ENCODE results near the gene CEP128.

CEP128 gene

DNA sequence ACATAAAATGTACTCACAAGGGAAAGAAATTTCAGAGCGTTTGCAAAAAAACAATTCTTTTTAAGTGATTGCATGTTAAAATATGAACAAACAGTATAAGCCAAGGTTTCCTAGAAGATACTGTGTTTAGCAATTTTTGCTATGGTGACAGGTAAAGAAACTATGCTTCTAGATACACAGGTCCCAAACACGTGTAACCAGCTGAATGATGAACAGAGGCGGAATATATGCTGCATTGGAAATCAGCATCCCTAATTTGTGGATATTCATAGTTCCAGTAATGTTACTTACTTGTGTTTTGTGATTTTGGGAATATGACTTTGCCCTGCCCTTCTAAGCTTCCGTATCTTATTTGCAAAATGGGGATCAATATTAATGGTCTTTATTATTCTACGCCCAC lies 403.9 kb downstream of the CEP128 start:
- no peak for DNase-seq

DNA sequence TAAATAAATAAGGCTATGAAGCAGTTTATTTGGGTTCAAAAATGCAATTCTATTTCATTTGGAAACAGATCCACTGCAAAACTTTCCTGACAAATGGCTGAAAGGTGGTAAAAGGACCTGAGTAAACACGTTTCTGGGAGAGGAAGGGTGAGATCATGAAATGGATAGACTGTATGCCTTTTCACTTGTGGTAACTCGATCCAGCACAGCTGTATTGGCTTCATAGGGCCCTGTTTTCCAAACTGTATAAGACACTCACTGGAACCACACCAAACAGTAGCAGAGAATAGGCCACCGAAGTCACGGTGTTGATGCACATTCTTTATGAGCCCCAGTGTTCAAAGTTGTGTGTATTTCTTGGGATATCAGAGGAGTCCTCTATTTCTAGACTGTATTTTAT lies 405.1 kb downstream of the CEP128 start:
- no peak for DNase-seq

DNA sequence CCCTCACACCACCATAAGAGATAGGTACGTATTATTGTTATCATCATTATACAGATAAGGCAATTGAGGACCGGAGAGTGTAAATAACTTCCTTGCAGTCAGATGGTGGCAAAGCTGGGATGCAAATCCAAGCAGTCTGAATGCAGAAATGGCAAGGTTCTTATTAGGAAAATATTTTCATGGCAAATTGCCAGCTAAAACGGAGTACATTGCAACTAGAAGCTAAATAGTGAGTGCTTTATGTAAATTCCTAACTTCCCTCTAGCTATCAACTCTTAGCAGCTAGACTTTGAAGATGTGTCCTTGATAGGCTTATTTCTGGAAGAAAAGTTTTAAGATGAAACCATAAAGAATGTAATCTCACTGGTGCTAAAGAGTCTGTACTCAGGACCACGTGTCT lies 406.4 kb downstream of the CEP128 start:
- DNase-seq = no peak

DNA sequence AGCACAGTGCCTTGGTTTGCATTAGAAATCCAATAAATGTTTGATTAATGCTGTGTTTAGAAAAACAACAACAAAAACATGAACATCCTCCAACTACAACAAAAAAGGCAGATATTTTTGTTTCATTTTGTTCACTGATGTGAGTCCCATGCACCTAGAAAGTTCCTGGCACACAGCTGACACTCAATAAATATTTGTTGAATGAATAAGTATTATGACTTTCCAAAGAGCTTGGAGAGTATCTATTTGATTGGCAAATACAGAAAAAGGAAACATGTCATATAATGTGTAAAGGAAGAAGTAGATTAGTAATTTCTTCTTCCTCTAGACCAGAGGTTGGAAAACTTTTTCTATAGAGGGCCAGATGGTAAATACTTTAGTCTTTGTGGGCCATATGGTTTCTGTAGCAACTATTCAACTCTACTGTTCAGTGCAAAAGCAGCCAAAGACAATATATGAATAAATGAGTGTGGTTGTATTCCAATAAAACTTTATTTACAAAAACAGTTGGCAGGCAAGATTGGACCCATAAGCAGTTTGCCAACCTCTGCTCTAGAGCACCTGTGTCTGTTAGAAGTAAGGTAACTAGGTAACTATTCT lies 417.9 kb downstream of the CEP128 start:
- DNase-seq = no peak

DNA sequence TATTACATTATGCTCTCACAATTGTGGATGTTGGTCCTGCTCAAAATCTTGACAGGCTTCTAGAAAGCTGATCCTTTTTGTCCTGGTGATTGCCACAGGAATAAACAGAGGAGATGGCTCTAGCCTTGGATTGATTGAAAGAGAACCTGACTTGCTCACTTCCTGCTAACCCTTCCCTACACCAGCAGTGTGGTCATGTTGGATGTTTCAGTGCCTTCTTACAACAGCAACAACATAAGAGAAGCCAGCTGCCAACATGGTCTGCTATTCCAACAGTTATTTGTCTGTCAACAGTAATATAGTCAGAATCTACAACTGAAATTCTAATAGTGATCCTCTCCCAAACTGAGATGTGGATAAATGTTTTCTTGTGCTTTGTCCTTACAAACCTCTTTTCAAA lies 418.6 kb downstream of the CEP128 start:
- no peak for DNase-seq

DNA sequence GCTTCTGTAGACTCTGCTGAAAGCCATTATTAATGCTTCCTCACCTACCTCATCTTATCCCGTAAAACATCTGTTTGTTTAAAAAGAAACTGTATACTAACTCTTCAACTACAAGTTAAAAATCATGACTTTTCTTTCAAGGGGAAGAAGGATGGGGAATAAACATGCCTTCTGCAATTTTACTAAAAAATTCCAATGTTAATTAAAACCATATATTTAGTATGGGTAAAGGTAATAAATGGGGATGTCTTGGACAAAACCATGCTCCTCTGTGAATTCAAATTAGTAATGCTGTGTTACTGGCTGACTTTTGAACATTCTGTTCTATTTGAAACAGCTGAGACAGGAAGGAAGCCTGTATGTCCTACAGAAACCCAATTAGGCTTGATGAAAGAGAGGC lies 419.1 kb downstream of the CEP128 start:
- no peak for DNase-seq

DNA sequence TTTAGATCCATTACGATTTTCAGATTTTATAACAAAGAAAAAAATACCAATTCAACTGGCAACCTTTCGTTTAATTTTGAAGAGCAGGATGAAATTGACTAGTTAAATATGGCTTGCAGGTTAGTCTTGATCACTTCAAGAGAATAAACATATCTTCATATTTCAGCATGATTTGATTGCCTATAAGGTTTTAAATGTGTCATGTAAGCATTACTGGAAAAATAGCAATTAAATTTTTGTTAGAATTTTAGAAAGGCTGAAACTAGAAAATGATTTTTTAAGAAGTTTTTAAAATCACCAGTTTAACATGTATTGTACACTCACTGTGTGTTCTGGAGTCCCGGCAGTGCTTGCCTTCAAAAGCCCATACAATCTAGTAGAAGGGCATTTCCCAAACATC lies 420.1 kb downstream of the CEP128 start:
- DNase-seq = no peak

DNA sequence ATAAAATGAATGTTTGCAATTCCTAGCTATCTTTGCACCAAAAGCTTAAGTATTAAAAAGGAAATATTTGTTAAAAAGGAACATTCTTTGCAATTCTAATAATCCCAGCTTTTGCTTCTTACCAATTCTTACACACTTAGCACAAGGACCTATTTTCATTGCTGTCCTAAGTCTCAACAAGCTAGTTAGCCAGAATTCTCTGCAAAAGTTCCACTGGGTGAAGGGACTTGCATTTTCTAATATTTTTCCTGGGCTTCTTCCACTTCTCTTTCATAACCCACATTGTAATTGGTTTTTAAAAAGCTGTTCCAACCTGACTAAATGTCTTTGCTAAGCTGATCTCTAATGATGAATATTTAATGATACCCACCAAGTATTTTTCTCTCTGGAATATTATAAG lies 422.5 kb downstream of the CEP128 start:
- DNase-seq = no peak

DNA sequence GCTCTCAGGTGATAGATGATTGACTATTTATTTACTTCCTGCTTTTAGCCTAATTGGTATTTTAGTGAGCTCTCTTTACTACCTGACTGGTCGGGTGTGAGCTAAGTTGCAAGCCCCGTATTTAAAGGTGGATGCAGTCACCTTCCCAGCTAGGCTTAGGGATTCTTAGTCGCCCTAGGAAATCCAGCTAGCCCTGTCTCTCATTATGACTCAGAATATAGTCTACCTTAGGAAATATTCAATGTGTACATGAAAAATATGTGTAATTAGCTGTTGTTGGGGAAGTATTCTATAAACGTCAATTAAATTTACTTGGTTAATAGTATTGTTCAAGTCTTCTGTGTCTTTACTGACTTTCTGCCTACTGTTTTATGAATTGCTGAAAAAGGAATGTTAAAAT lies 423.4 kb downstream of the CEP128 start:
- DNase-seq = no peak

DNA sequence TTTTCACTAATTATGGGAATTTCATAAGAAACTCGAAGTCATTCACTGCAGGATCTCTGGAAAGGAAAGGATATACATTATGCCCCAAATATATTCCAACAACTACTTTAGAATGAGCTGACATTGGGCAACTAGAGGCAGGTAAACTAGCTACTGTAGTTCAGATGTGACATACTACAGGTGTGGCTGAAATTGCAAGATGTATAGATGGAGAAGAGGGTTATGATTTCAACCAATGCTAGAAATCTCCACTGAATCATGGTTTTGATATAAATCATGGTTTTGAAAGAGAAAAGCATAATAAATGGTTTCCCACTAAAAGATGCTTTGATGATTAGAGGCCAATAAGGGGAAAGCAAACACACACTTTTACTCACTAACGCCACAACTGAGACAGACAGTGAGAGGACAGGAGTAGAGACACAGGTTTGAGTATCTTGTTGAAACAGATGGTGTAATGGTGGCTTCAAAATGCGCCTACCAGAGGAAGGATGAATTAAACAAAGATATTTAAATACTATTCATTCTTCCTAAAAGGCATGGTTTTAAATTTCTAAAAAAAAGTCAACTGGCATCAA lies 434.2 kb downstream of the CEP128 start:
- DNase-seq = no peak

DNA sequence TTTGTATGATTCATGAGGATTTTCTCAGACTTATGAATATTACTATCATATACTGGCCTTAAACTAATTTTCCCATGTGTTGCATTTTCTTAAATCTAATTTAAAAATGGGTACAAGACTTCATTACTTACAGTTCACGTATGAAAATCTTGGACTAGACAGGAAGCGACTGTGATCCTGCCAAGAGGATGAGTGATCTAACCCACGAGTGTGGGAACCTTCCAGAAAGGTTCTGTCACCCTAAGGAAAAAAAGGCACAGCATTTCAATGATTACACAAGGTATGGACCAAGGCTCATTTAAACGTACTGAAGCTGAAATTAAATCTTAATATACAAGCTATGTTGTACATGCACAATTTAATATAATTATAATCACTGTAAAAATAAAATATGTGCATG lies 436.8 kb downstream of the CEP128 start:
- DNase-seq = no peak

DNA sequence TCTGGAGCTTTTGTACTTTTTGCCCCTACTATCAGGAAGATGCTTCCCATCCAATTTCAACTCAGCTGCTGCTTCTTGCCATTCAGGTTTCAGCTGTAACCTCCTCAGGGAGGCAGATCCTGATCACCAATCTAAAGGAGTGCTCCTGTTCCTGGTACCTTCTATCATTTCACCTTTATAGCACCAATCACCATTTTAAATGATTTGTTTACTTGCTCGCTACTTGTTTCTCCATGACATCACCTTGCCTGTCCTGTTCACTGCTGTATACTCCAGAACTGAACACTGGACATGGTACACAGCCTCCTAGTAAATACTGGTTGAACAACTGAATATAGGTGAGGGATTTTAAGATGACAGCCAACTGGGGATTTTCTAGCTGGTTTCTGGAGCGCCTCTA lies 443.0 kb downstream of the CEP128 start:
- DNase-seq = no peak

DNA sequence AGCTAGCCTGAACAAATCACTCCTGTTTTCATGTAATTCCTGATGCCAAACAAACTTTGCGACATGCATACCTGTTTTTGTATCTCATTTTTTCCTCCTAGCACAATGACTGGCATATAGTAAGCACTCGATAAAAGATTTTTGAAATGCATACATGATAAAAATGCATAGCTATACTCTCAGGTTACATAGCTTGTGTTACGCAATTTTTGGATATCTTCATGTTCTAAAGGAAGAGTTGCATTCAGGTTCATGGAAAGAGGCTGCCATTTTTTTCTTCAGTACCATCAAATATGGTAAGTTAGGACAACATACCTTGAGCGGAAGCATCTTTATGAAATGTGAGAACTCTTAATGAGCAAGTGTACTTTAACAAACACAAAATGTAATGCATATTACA lies 445.4 kb downstream of the CEP128 start:
- DNase-seq = no peak

DNA sequence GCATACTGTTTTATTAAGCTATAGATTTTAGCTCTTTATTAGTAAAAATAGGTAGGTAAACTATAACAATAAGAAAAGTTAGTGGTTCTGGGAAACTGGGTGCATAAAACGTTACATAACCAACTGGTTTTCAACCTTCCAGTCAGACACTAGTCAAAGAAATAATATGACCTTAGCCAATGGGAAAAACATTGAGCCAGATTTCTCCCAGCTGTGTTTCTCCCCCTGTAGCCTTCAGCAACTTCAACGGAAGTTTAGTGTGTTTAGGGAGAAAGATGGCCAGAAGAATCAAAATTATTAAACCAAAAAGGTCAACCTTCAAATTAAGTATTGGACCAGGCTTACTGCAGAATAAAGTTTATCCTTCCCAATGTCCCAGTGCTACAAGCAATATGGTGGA lies 446.8 kb downstream of the CEP128 start:
- no peak for DNase-seq

DNA sequence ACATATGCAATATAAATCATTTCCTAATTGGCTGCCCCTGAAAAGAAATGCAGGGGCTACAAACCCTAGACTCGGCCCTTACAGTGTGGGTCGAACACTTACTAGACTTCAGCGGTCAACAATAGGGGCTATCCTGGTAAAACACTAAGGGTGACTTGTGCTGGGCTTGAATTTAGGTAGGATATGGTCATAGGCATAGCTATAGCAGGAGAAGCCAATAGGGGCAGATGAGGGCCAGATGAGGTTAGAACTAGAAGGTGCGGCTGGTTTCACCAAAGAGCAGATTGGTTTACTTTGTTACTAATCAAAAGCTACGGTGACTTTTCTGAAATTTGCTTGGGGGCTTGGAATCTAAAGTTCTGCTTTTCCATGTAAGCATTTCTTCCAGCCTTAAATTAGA lies 447.9 kb downstream of the CEP128 start:
- DNase-seq = no peak

DNA sequence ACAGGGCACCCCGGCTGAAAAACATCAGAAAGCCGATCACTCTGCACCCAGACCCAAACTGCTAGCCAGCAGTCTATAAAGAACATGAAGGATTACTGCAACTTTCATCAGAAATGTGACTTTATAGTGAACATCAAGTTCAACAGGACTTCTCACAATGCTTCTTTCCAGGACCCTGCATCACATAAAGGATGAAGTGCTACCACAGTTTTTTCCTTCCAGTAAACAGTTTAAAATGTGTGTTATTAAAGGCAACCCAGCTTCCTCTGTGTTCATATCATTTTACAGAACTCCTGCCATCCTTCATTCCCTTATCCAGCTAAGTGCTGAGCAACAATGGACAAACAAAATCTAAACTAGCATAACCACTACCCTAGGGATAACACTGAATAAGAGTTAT lies 449.9 kb downstream of the CEP128 start:
- no peak for DNase-seq

DNA sequence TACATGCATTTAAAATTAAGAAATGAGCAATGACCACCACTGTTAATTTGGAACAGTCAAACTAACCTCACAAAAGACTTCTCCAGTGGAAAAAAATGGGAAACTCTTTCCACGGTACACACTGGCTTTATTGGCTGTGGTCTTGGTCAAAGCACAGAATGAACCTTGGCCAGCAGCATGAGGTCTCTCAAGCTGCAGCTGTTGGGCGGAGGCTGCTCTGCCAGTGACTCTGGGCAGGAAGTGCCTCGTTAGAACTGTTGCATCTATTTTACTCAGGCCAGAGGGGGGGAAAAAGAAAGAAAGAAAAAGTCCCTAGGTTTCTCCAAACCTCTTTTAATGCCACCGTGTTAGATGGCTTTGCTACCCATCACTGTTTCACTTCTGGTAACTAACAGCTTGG lies 450.4 kb downstream of the CEP128 start:
- DNase-seq = peak; percentile 3

DNA sequence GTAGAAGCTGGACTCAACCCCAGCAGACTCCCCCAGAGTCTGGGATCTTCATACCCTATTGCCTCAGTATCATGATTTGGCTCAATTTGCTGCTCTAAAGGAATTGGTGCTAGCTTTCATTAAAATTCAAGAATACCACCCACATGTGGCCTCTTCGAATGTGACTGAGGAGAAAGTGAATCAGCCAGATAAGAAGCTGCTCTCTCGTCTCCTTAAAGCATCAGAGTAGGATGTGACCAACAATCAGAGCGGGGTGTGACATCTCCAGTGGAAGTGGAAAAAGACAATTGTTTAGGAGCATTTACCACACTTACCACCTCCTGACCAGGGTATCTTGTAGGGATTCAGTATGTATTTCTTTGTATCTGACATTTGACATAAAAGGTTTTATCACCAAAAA lies 452.0 kb downstream of the CEP128 start:
- no peak for DNase-seq

DNA sequence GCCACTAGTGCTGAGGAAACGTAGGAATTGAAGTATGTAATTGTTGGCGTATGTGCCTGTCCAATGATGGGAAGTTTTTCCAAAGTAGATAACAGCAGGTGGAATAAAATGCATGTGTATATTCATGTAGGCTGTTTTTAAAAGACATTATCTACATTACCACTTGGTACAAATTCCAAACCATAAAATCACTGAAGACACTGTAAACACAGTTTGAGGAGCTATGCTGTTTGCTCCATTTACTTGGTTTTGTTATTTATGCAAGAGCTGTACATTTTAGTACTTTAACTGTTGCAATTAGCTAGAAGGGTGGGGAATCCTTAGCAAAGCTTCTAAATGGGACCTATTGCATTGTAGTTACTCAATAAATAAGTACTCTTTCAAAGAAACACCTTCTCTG lies 455.8 kb downstream of the CEP128 start:
- no peak for DNase-seq

DNA sequence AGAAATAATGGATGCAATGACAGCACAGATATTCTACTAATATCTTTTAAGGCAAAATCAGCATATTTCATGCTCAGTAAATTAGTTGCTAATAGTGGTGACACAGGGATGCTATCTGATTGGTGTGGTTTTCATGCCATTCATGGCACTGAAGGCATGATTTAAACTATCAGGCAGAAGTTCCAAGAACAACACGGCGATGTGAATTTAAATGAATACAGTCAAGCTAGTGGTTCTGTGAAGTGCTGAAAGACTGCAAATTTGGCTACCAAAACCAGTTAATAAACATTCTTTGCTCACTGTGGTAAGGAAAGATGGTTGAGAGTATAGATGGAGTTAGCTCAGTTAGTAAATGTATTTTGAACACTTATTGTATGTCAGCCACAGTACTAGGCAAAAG lies 458.2 kb downstream of the CEP128 start:
- DNase-seq = no peak

DNA sequence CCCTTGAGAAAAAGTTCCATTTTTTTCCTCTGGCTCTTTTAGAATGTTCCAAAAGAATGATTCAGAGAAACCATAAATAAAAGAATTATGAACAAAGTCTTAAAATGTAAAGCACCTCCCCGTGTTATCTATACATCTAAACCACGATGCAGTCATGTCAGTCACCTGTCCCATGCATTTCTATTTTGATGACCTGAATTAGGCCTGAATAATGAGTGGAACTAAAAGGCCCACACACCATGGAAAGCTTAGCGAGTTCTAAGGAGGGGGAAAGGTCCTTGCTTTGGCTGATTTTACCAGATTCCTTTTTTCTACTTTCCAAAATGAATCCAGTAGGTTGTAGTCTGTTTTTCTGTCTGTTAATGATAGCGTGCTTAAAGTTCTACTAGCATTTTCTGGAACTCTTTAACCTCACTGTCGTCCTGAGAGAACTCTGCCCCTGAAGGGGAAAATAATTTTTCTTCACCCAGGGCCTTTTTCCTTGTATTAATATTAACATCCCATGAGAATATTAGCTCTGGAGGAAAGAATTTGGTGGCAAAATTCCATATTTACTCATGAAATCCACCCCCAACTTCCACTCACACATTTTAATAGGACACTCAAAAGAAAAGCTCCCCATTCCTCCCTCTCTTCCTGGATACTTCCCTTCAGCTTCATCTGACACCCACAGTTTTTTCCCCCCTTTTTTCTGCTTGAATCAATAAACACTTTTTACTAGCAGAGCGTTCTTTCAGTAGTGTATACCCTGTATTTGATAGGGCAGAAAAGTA lies 464.0 kb downstream of the CEP128 start:
- no peak for DNase-seq

DNA sequence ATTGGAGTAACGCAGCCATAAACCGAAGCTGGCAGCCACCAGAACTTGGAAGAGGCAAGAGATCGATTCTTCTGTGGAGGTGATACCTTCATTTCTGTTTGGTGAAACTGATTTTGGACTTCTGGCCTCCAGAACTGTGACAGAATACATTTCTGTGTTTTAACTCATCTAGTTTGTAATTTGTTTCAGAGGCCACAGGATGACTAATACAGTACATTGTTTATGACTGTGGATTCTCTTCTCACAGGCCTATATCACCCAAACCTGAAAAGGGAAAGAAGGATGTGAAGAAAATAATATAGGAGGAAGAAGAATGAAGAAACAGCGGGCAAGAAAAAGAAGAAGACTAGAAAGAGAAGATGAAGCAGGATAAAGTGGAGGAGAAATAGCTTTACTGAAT lies 466.5 kb downstream of the CEP128 start:
- no peak for DNase-seq

DNA sequence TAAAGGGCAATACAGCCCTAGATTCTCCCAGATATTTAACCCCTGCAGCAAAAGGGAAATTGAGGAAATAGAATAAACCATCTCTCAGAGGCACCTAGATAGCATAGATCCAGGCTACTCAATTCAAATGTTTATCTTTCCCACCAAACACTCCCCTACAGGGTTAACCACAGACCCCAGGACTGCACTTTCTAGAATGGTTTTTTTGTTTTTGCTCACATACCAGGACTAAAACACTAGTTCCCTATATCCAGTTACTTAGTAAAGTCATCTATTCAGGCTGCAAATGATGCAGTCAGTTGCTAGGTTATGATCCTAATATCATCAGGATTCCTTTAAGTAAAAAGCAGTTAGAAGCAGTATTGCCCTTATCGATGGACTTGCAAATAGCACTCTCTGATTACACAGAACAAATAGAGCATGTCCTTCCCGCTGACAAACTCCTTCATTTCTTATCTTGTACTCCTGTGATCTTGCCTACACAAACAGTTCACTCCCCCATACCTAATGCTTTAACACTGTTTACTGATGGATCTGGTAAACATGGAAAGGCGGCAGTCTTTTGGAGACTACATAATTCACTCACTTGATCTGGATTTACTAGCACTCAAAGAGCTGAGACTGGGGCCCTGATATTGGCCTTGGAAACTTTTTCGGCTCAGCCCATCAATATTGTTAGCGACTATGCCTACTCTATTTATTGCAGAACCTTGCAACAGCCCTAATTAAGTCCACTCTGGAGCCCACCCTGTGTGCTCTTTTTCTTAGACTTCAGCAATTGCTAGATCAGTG lies 473.0 kb downstream of the CEP128 start:
- no peak for DNase-seq

Measured in hematopoietic multipotent progenitor cell treated with erythropoietin and hydrocortisone succinate and interleukin-3 and kit ligand, for 6 days (in vitro differentiated cells).